Fibroblast of pulmonary artery (primary cell): ENCODE measurements around the gene CEP57L1.
"Not testable (repeated sequence)": the region's sequence is repeated elsewhere in the genome, so short reads cannot be mapped to it uniquely, and the experiment has no call there.

Source experiments
- DNase-seq: peaks from one replicate; pipeline ENCODE4 v3.0.0-alpha.2; 2010; ENCODE audit warnings: low read depth
- H3K4me3 ChIP-seq: replicated peaks from 2 replicates; pipeline ENCODE4 v1.5.1; 2011; ENCODE audit warnings: low read depth, mild to moderate bottlenecking, control low read depth, low read length, moderate library complexity
- TF ChIP-seq, protein P1 (sequence below): IDR thresholded peaks from 2 replicates; pipeline ENCODE4 v1.5.1; 2011; ENCODE audit warnings: mild to moderate bottlenecking, control low read depth, low read length, inconsistent platforms; ENCODE audit errors: missing control alignments

The CEP57L1 gene

DNA sequence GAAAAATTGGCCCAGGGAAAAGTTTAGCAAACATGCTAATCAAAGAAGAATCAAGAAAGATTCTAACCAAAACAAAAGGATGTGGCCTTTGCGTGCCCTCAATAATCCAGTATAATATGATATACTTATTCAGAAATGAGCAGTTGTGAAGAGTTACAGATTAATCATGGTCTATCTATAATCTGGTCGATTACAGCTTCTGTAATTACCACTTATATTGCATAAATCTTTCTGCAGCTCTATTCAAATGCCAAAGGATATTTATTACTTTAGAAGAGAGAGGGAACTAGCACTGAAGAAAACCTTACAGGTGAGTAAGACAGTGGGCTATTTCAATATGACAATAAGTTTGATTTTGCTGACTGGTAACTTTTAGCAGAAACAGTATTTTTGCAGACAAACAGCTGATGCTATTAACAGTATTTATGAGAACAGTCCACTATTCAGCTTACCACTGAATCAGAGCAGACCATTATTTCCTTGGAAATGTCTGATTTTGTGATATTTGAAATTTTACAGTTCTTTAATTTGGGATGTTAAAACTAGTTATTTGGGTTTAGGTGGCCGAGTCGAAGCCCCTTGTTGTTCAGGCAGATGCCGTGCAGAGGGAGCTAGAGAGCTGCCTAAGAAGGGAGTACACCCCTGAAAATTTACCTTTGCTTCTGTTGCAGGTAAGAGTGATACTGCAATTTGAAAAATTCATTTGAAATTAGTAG, 92.2 kb downstream of the CEP57L1 start:
- TF ChIP-seq, protein P1, sequence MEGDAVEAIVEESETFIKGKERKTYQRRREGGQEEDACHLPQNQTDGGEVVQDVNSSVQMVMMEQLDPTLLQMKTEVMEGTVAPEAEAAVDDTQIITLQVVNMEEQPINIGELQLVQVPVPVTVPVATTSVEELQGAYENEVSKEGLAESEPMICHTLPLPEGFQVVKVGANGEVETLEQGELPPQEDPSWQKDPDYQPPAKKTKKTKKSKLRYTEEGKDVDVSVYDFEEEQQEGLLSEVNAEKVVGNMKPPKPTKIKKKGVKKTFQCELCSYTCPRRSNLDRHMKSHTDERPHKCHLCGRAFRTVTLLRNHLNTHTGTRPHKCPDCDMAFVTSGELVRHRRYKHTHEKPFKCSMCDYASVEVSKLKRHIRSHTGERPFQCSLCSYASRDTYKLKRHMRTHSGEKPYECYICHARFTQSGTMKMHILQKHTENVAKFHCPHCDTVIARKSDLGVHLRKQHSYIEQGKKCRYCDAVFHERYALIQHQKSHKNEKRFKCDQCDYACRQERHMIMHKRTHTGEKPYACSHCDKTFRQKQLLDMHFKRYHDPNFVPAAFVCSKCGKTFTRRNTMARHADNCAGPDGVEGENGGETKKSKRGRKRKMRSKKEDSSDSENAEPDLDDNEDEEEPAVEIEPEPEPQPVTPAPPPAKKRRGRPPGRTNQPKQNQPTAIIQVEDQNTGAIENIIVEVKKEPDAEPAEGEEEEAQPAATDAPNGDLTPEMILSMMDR: peak; percentile 99
- peak; percentile 50 for DNase-seq
- H3K4me3 ChIP-seq: no peak overlapping the region

DNA sequence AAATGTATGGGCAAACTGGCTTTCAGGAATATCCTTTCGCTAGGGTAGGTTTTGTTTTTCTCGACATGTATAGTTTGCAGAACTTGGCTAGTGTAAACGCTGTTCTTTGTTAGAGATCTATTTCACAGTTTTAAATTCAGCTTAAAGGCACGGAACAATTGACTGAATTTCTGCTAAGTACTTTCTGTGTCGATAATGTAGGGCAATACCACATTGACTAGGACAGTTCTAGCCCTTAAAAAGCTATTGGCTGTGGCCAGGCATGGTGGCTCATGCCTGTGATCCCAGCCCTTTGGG, 92.8 kb downstream of the CEP57L1 start:
- no peak for DNase-seq
- TF ChIP-seq, protein P1: no peak
- no peak overlapping the region for H3K4me3 ChIP-seq

DNA sequence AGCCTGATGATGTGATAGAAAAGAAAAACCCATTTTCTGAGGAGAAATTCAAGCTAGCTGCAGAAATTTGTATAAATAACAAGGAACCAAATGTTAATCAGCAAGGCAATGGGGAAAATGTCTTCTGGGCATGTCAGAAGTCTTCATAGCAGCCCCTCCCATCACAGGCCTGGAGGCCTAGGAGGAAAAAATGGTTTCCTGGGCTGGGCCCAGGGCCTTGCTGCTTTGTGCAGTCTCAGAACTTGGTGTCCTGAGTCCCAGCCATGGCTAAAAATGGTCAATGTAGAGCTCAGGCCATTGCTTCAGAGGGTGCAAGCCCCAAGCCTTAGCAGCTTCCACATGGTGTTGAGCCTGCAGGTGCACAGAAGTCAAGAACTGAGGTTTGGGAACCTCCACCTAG, 96.1 kb downstream of the CEP57L1 start:
- not testable (repeated sequence) for DNase-seq, H3K4me3 ChIP-seq

DNA sequence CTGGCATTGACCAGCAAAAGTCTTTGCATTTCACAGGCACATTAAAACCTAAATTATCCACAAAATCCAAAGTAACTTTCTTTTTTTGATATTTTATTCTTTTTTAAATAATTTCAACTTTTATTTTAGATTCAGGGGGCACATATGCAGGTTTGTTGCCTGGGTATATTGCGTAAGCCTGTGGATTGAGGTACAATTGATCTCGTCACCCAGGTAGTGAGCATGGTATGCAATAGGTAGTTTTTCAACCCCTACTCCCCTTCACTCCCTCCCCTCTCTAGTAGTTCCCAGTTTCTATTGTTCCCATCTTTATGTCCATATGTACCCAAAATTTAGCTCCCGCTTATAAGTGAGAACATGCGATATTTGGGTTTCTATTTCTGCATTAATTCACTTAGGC, 97.6 kb downstream of the CEP57L1 start:
- TF ChIP-seq, protein P1: no peak
- no peak overlapping the region for H3K4me3 ChIP-seq
- DNase-seq: no peak

DNA sequence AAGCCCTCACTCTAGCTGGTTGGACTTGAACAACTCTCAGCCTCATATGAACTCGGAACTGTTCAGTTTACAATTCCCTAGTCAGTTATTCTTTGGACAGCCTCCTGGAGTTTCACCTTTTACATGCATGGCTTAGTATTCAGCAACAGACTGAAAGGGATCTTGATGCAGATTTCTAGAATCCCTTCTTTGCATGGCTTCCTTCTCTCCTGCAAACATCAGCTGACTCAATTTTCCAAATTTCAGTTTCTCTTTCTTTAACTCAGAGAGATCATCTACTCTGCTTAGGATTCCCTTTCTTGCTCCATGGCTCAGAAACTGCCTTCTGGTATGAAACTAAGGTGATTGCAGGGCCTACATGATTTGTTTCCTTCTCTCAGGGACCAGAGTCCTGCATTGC, 99.6 kb downstream of the CEP57L1 start:
- TF ChIP-seq, protein P1: no peak
- no peak for DNase-seq
- no peak overlapping the region for H3K4me3 ChIP-seq

DNA sequence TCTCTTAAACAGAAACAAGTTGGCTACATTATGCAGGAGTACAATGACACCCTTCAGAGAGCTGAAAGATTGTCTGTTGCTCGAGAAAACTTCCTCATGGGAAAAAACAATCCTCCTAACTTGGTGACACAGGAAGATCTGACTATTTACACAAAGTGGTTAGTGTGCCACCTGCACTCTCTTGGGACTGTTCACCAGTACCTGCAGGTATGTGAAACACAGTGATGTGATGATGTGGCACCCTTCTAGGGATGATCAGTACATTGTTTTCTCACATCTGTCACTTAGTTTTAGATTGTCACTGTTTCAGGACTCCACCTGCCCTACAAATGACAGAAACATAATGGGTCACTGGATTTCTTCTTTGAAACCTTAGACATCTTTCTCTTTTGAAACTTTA, 101.8 kb downstream of the CEP57L1 start:
- DNase-seq: no peak
- H3K4me3 ChIP-seq: no peak overlapping the region
- TF ChIP-seq, protein P1: no peak

DNA sequence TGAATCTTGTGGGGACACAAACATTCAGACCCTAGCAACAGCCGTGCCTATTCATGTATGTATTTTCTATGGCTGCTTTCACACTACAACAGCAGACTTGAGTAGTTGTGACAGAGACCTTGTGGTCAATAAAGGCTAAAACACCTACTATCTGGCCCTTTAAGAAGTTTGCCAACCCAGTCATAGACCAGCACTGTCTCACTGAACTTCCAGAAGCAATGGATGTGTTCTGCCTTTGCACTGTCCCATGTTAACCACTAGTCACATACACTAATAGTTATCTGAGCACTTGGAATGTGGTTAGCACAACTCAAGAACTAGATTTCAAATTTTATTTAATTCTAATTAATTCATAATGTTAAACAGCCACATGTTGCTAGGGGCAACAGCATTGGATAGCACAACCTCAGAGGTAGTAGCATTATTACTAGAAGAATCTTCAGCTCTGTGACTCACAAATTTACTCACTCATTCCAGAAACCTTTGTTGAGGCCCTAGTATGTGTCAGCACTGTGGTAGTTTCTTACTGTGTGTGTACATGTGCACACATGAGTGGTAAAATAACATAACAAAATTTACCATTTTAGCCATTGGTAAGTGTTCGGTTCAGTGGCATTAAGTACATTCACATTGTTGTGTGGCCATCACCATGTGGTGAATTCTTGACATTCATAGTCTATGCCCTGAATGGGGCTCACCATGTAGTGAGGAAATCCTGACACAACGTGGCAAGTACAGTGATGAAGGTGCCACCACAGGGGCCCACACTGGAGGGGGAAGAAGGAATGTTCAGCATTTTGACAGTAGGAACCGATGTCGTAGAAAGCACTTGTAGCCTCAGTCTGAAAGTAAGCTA, 107.3 kb downstream of the CEP57L1 start:
- DNase-seq: no peak
- H3K4me3 ChIP-seq: no peak overlapping the region
- TF ChIP-seq, protein P1: no peak
